Osteocyte (in vitro differentiated cells): ENCODE measurements around the gene UBE2I. TPM values are rescaled to one million over a fixed set of nuclear protein-coding genes. Genes with fewer than 3 reads are reported as not detected.

Source experiments
- DNase-seq: peaks from one replicate; pipeline ENCODE4 v3.0.0; 2021; ENCODE audit warnings: mixed read lengths; ENCODE audit not compliant: unreplicated experiment; ENCODE audit errors: extremely low spot score
- H3K27ac Mint-ChIP-seq: one replicate; pipeline ENCODE4 v1.8.0; 2021; ENCODE audit warnings: mild to moderate bottlenecking, mixed read lengths; ENCODE audit not compliant: unreplicated experiment
- H3K27me3 Mint-ChIP-seq: one replicate; pipeline ENCODE4 v1.8.0; 2021; ENCODE audit warnings: mixed read lengths; ENCODE audit not compliant: unreplicated experiment
- H3K36me3 Mint-ChIP-seq: one replicate; pipeline ENCODE4 v1.8.0; 2021; ENCODE audit warnings: mixed read lengths; ENCODE audit not compliant: unreplicated experiment
- H3K4me1 Mint-ChIP-seq: one replicate; pipeline ENCODE4 v1.8.0; 2021; ENCODE audit warnings: mixed read lengths; ENCODE audit not compliant: unreplicated experiment
- H3K4me3 Mint-ChIP-seq: one replicate; pipeline ENCODE4 v1.8.0; 2021; ENCODE audit warnings: mild to moderate bottlenecking, moderate library complexity, mixed read lengths; ENCODE audit not compliant: unreplicated experiment
- H3K9me3 Mint-ChIP-seq: one replicate; pipeline ENCODE4 v1.8.0; 2021; ENCODE audit warnings: mixed read lengths; ENCODE audit not compliant: unreplicated experiment
- CTCF ChIP-seq: fragments of 200-600 bp; sonication (generic); IDR thresholded peaks from 2 replicates; pipeline ENCODE4 v1.5.0; 2021; ENCODE audit warnings: antibody characterized with exemption, mild to moderate bottlenecking, moderate library complexity
- long read RNA-seq: library from polyadenylated mRNA; unstranded; transcript quantifications from one replicate; pipeline ENCODE4 v2.0.0, GENCODE V29; 2021
- total RNA-seq: library from RNA; stranded (reverse); gene quantifications from 2 replicates; pipeline ENCODE4 v1.2.1, GENCODE V29; 2021

Gene UBE2I
- total RNA-seq = 118 and 131 TPM in 2 replicates
- long read RNA-seq, transcript UBE2I-203 (7 exons, 2,976 nt) = major isoform, 229 of 242 reads
- long read RNA-seq, partial matches to known transcripts = 2 of 242 reads
- long read RNA-seq, other reads (novel, unspliced or antisense) = 1 of 242 reads

- H3K27me3 Mint-ChIP-seq = no peaks in the 10 kb centered on the region
These were observed at the start of gene UBE2I for GRCh38 chr16:1308977-1309885. Gene UBE2I, plus strand, starts transcription at chr16:1309636. Its CDS starts 4,395 bp downstream, at chr16:1314031.

GRCh38 chr16:1259760-1260068 lies 49.7 kb upstream of the UBE2I start:
- Mint-ChIP-seq H3K27me3 (peaks cover 11% of the 10 kb centered on the region), H3K27ac (no peak overlapping the region), H3K36me3 (no peaks in the 10 kb centered on the region), H3K4me3 (no peak overlapping the region), H3K4me1 (peaks cover 3% of the 10 kb centered on the region), H3K9me3 (no peaks in the 10 kb centered on the region)
- no peak for DNase-seq
- no peak for TF ChIP-seq CTCF

More at GRCh38 chr16:1308977-1309885, at the start of gene UBE2I:
- peak within 1 kb of the TSS; percentile 99 for H3K27ac Mint-ChIP-seq
- peak; percentile 99 for DNase-seq
- no peak for TF ChIP-seq CTCF
- peak within 1 kb of the TSS; percentile 85 for H3K4me3 Mint-ChIP-seq
- no peaks in the 10 kb centered on the region for H3K9me3 Mint-ChIP-seq
- H3K4me1 Mint-ChIP-seq = peaks cover 29% of the 10 kb centered on the region
- H3K36me3 Mint-ChIP-seq = no peaks in the 10 kb centered on the region

GRCh38 chr16:1260101-1260680 lies 49.2 kb upstream of the UBE2I start:
- Mint-ChIP-seq H3K4me1 (peaks cover 3% of the 10 kb centered on the region), H3K36me3 (no peaks in the 10 kb centered on the region), H3K4me3 (no peak overlapping the region), H3K27ac (no peak overlapping the region), H3K9me3 (no peaks in the 10 kb centered on the region), H3K27me3 (peaks cover 11% of the 10 kb centered on the region)
- TF ChIP-seq CTCF = no peak
- DNase-seq = no peak

GRCh38 chr16:1261131-1261892 lies 48.1 kb upstream of the UBE2I start:
- TF ChIP-seq CTCF = no peak
- H3K4me3 Mint-ChIP-seq = no peak overlapping the region
- H3K27ac Mint-ChIP-seq = no peak overlapping the region
- H3K4me1 Mint-ChIP-seq = peaks cover 3% of the 10 kb centered on the region
- no peaks in the 10 kb centered on the region for H3K9me3 Mint-ChIP-seq
- H3K27me3 Mint-ChIP-seq = peaks cover 14% of the 10 kb centered on the region
- no peak for DNase-seq
- H3K36me3 Mint-ChIP-seq = no peaks in the 10 kb centered on the region
